GM23338 (cell line): ENCODE results near the gene TCERG1L. TPM values are rescaled to one million over a fixed set of nuclear protein-coding genes. Genes with fewer than 3 reads are reported as not detected.

Source experiments
- ATAC-seq: fragments of 200-7000 bp; cut with Tn5 transposase; 3 replicates; pipeline ENCODE4 v1.9.1; 2020
- DNase-seq: peaks from one replicate; pipeline ENCODE4 v3.0.0-alpha.2; 2015; ENCODE audit warnings: low spot score
- H2AFZ ChIP-seq: fragments of 200-600 bp; sonication (generic); 2 replicates; pipeline ENCODE4 v1.8.0; 2016; ENCODE audit warnings: antibody characterized with exemption, mild to moderate bottlenecking, moderate library complexity
- H3F3A ChIP-seq: fragments of 200-600 bp; sonication (generic); replicated peaks from 2 replicates; pipeline ENCODE4 v1.8.0; 2017; ENCODE audit warnings: antibody characterized with exemption, mixed run types, low read depth
- H3K27ac ChIP-seq: fragments of 200-600 bp; sonication (generic); 2 replicates; pipeline ENCODE4 v1.6.1; 2016; ENCODE audit warnings: low read depth
- H3K27me3 ChIP-seq: fragments of 200-600 bp; sonication (generic); 2 replicates; pipeline ENCODE4 v1.8.0; 2016; ENCODE audit warnings: mild to moderate bottlenecking, mixed run types, moderate library complexity; ENCODE audit not compliant: insufficient read depth
- H3K36me3 ChIP-seq: fragments of 200-600 bp; sonication (generic); 2 replicates; pipeline ENCODE4 v1.8.0; 2016; ENCODE audit warnings: mild to moderate bottlenecking; ENCODE audit not compliant: insufficient read depth
- H3K4me1 ChIP-seq: fragments of 200-600 bp; sonication (generic); 2 replicates; pipeline ENCODE4 v1.8.0; 2016; ENCODE audit warnings: mild to moderate bottlenecking, moderate library complexity; ENCODE audit not compliant: insufficient read depth
- H3K4me2 ChIP-seq: fragments of 200-600 bp; sonication (generic); 2 replicates; pipeline ENCODE4 v1.7.1; 2017; ENCODE audit warnings: mixed run types
- H3K4me3 ChIP-seq: fragments of 200-600 bp; sonication (generic); 2 replicates; pipeline ENCODE4 v1.6.1; 2016; ENCODE audit warnings: mixed run types
- H3K79me2 ChIP-seq: fragments of 200-600 bp; sonication (generic); replicated peaks from 2 replicates; pipeline ENCODE4 v1.8.0; 2017; ENCODE audit warnings: mild to moderate bottlenecking; ENCODE audit not compliant: insufficient read depth
- H3K9me2 ChIP-seq: fragments of 200-600 bp; sonication (generic); 2 replicates; pipeline ENCODE4 v1.8.0; 2017; ENCODE audit not compliant: insufficient read depth
- H4K20me1 ChIP-seq: fragments of 200-600 bp; sonication (generic); replicated peaks from 2 replicates; pipeline ENCODE4 v1.8.0; 2017; ENCODE audit warnings: mild to moderate bottlenecking; ENCODE audit not compliant: insufficient read depth
- H3K27ac Mint-ChIP-seq: 2 replicates; pipeline ENCODE4 v1.8.0; 2020; ENCODE audit warnings: inconsistent platforms, mild to moderate bottlenecking, moderate library complexity, mixed read lengths
- H3K27me3 Mint-ChIP-seq: 3 replicates; pipeline ENCODE4 v1.8.0; 2022; ENCODE audit warnings: low read depth, mild to moderate bottlenecking, moderate library complexity, mixed read lengths, inconsistent platforms; ENCODE audit not compliant: insufficient read depth, poor library complexity
- H3K36me3 Mint-ChIP-seq: 3 replicates; pipeline ENCODE4 v1.8.0; 2021; ENCODE audit warnings: low read depth, mild to moderate bottlenecking, inconsistent platforms, moderate library complexity, mixed read lengths
- H3K4me1 Mint-ChIP-seq: 3 replicates; pipeline ENCODE4 v1.8.0; 2020; ENCODE audit warnings: mild to moderate bottlenecking, inconsistent platforms, mixed read lengths
- H3K4me3 Mint-ChIP-seq: 3 replicates; pipeline ENCODE4 v1.8.0; 2021; ENCODE audit warnings: moderate library complexity, mild to moderate bottlenecking, inconsistent platforms, mixed read lengths
- H3K9me3 Mint-ChIP-seq: 3 replicates; pipeline ENCODE4 v1.8.0; 2020; ENCODE audit warnings: moderate library complexity, mild to moderate bottlenecking, inconsistent platforms, mixed read lengths
- CREB1 ChIP-seq: fragments of 250-450 bp; sonication (Bioruptor Pico); IDR thresholded peaks from 2 replicates; pipeline ENCODE4 v1.5.0; 2020; ENCODE audit warnings: low read depth, mild to moderate bottlenecking, moderate library complexity
- CTCF ChIP-seq, 2 experiments: fragments of 200-600 bp in 1 of 2; sonication (generic) in 1 of 2; conservative IDR thresholded peaks; 2 replicates each; pipeline versions ENCODE4 v1.5.1 to v1.6.1; 2016 to 2017; ENCODE audit warnings: antibody characterized with exemption in 2 of 2, low read depth in 2 of 2, mild to moderate bottlenecking in 2 of 2, moderate library complexity in 1 of 2
- ETS1 ChIP-seq: IDR thresholded peaks from 2 replicates; pipeline ENCODE4 v1.6.1; 2016; ENCODE audit warnings: antibody characterized with exemption
- EZH2 ChIP-seq: fragments of 200-600 bp; sonication (generic); IDR thresholded peaks from one replicate; pipeline ENCODE4 v1.8.0; 2017; ENCODE audit warnings: antibody characterized with exemption, mild to moderate bottlenecking, low read depth; ENCODE audit not compliant: unreplicated experiment
- EZH2phosphoT487 ChIP-seq: fragments of 200-600 bp; sonication (generic); IDR thresholded peaks from one replicate; pipeline ENCODE4 v1.8.1; 2018; ENCODE audit warnings: antibody characterized with exemption; ENCODE audit not compliant: unreplicated experiment
- JUNB ChIP-seq: IDR thresholded peaks from one replicate; pipeline ENCODE4 v1.6.1; 2016; ENCODE audit warnings: antibody characterized with exemption; ENCODE audit not compliant: unreplicated experiment
- NANOG ChIP-seq: IDR thresholded peaks from 2 replicates; pipeline ENCODE4 v1.6.1; 2016; ENCODE audit warnings: antibody characterized with exemption, borderline replicate concordance
- POLR2AphosphoS5 ChIP-seq: IDR thresholded peaks from 2 replicates; pipeline ENCODE4 v1.6.1; 2016; ENCODE audit warnings: antibody characterized with exemption, low read depth
- ZNF114 ChIP-seq: fragments of 250-450 bp; sonication (Bioruptor Pico); IDR thresholded peaks from 2 replicates; pipeline ENCODE4 v1.5.0; 2020; ENCODE audit warnings: mild to moderate bottlenecking, moderate library complexity
- ZNF331 ChIP-seq: fragments of 250-450 bp; sonication (Bioruptor Pico); IDR thresholded peaks from 2 replicates; pipeline ENCODE4 v1.5.0; 2020; ENCODE audit warnings: low read depth, mild to moderate bottlenecking, moderate library complexity
- ZNF462 ChIP-seq: fragments of 250-450 bp; sonication (Bioruptor Pico); IDR thresholded peaks from 2 replicates; pipeline ENCODE4 v1.5.0; 2020; ENCODE audit warnings: mild to moderate bottlenecking, moderate library complexity
- polyA plus RNA-seq: library from polyadenylated mRNA; unstranded; fragments of >200 nt; fragmentation: Nextera tagmentation; extraction: Ambion mirVana; gene quantifications from 2 replicates; pipeline ENCODE4 v1.2.1, GENCODE V29; 2016
- total RNA-seq: library from RNA; depleted of rRNA; stranded (reverse); fragments of >200 nt; shearing (Covaris generic); gene quantifications from 2 replicates; pipeline ENCODE4 v1.2.3, GENCODE V29; 2014

Gene TCERG1L
- total and polyA plus RNA-seq, 2 experiments from 2014 or later, result 3.9 to 5.5 TPM

- no peak overlapping the region for H3K4me2 ChIP-seq
- no peak overlapping the region for H3K4me3 ChIP-seq
- Mint-ChIP-seq H3K36me3 (peaks cover 32% of the 10 kb centered on the region), H3K4me1 (peaks cover 29% of the 10 kb centered on the region), H3K9me3 (peaks cover 94% of the 10 kb centered on the region), H3K4me3 (no peak overlapping the region), H3K27me3 (peaks cover 5% of the 10 kb centered on the region), H3K27ac (no peak overlapping the region)
- no peak for TF ChIP-seq JUNB
- TF ChIP-seq ZNF462 (CRISPR knock-in tag), result no peak
- no peak for TF ChIP-seq POLR2AphosphoS5
- TF ChIP-seq ETS1, result no peak
- no peak for TF ChIP-seq NANOG
- no peak for TF ChIP-seq EZH2
- no peak for TF ChIP-seq ZNF114 (CRISPR knock-in tag)
- no peak for TF ChIP-seq ZNF331 (CRISPR knock-in tag)
- TF ChIP-seq EZH2phosphoT487, result no peak
- TF ChIP-seq CTCF (conservative IDR thresholded peaks at IDR 0.05; ENCODE audit: low read depth in 2 of 2), result no peak
- no peak for TF ChIP-seq CREB1 (CRISPR knock-in tag)
- H3F3A ChIP-seq, result no peaks in the 10 kb centered on the region
- H2AFZ ChIP-seq, result no peak overlapping the region
- no peaks in the 10 kb centered on the region for H3K27me3 ChIP-seq
- no peaks in the 10 kb centered on the region for H3K36me3 ChIP-seq
- DNase-seq (no peak), ATAC-seq (no peak)
- no peak overlapping the region for H3K27ac ChIP-seq
- H3K4me1 ChIP-seq, result no peaks in the 10 kb centered on the region
- no peaks in the 10 kb centered on the region for H3K9me2 ChIP-seq
- no peaks in the 10 kb centered on the region for H4K20me1 ChIP-seq
- no peaks in the 10 kb centered on the region for H3K79me2 ChIP-seq
These were observed 182.8 kb downstream of the TCERG1L start for GRCh38 chr10:131128731-131129130.
